Pons (tissue), 1 donor: Measurements from ENCODE around the gene MAN2B1.
"Not testable (repeated sequence)": the region's sequence is repeated elsewhere in the genome, so short reads cannot be mapped to it uniquely, and the experiment has no call there.

ENCODE experiments used
- DNase-seq: peaks from one replicate; pipeline ENCODE4 v3.0.0-alpha.2; 2016; ENCODE audit warnings: low spot score

MAN2B1 gene

GRCh38 chr19:12689012-12689411 is 22.5 kb upstream of the MAN2B1 start:
- no peak for DNase-seq

DNA sequence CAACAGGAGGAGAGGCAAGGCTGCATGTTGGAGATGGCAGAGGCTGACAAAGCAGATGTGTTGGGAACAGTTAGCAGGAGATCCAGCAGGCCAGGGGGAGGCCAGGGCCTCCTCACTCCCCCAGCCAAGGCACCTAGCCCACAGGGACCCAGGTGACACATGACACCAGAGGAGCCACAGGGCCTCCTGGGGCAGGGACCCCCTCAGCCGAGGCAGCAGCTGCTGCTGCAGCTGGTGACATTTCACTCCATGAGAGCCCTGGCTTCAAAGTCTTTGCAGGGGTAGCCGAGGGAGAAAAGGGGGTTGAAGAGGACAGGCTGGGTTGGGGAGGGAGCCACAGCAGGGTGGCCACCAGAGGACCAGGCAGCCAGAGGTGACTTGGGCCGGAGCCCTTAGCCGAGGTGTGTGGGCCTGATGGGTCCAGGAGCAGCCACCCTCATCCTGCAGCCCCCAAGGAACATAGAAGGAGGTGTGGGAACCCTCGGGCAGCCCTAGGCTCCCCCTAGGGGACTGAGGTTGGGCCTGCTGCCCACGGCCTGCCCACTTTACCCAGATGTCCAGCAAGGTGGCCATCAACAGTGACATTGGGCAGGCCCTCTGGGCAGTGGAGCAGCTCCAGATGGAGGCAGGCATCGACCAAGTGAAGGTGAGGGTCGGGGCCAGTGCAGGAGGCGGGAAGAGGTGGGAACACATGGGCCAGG is 21.1 kb upstream of the MAN2B1 start, which contains the start of gene GNG14:
Gene GNG14, plus strand, starts transcription at position 503 of the 701 bp plus-strand sequence. Its CDS starts 51 bp downstream, at position 554.
- no peak for DNase-seq

DNA sequence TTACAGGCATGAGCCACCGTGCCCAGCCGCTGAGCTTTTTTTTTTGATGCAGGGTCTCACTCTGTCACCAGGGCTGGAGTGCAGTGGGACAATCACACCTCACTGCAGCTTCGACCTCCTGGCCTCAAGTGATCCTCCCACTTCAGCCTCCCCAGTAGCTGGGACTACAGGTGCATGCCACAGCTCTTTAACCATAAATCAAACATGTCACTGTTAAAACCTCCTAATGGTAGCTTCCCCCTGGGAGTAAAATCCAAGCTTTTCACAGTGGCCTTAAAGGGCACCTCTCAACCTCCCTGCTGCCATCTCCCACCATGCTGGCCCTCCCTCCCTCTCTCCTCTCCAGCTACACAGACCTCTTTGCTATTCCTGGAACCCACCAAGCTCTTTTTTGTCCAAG is 19.3 kb upstream of the MAN2B1 start:
- no peak for DNase-seq

GRCh38 chr19:12681074-12681987 is 14.8 kb upstream of the MAN2B1 start, which contains the start of gene DHPS:
DHPS (minus strand) TSS chr19:12681880; CDS start chr19:12681766, 114 bp downstream.
- peak; percentile 95 for DNase-seq

DNA sequence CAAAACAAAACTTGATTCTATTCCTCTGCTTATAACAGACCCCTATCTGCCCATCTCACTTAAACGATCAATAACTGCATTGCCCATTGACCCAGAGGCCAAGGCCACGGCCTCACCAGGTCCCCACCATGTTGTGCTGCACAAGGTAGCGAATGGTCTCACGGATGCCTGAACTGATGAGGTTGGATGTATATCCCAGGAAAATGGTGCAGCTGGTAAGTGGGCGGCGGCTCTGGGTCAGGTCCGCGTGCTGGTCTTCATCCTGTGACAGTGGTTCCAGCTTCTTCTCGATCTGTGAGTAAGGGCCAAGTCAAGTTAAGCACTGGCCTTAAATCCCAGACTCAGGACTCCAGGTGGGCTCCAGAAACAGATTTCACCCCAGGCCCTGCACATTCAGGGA is 13.5 kb upstream of the MAN2B1 start:
- DNase-seq = no peak

DNA sequence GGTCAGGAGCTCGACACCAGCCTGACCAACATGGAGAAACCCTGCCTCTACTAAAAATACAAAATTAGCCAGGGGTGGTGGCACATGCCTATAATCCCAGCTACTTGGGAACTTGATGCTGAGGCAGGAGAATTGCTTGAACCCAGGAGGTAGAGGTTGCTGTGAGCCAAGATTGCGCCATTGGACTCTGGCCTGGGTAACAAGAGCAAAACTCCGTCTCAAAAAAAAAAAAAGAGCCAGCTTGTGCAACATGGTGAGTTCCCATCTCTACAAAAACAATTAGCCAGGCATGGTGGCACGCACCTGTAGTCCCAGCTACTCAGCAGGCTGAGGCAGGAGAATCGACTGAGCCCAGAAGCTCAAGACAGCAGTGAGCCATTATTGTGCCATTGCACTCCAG is 11.5 kb upstream of the MAN2B1 start:
- DNase-seq = not testable (repeated sequence)

- DNase-seq = no peak
Observed at GRCh38 chr19:12676928-12677327, 10.4 kb upstream of the MAN2B1 start.

GRCh38 chr19:12676384-12676792 is 9.8 kb upstream of the MAN2B1 start:
- peak; percentile 64 for DNase-seq

- no peak for DNase-seq
Observed at GRCh38 chr19:12675940-12676339, 9.4 kb upstream of the MAN2B1 start.

GRCh38 chr19:12675399-12675798 is 8.9 kb upstream of the MAN2B1 start:
- no peak for DNase-seq

DNA sequence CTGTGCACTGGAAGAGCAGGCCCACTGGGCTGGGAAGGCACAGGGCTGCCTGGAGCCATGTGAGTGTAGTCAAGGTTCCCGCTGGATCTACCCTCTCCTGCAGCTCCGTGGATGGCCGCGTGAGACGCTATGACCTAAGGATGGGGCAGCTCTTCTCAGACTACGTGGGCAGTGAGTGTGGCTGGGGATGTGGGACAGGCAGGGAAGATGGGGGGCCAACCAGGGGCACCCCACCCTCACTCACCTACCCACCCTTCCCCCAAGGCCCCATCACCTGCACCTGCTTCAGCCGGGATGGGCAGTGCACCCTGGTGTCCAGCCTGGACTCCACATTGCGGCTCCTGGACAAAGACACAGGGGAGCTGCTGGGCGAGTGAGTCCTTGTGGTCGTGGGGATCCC is 6.2 kb upstream of the MAN2B1 start:
- DNase-seq = no peak

- no peak for DNase-seq
Observed at GRCh38 chr19:12670159-12670928, 3.8 kb upstream of the MAN2B1 start.

DNA sequence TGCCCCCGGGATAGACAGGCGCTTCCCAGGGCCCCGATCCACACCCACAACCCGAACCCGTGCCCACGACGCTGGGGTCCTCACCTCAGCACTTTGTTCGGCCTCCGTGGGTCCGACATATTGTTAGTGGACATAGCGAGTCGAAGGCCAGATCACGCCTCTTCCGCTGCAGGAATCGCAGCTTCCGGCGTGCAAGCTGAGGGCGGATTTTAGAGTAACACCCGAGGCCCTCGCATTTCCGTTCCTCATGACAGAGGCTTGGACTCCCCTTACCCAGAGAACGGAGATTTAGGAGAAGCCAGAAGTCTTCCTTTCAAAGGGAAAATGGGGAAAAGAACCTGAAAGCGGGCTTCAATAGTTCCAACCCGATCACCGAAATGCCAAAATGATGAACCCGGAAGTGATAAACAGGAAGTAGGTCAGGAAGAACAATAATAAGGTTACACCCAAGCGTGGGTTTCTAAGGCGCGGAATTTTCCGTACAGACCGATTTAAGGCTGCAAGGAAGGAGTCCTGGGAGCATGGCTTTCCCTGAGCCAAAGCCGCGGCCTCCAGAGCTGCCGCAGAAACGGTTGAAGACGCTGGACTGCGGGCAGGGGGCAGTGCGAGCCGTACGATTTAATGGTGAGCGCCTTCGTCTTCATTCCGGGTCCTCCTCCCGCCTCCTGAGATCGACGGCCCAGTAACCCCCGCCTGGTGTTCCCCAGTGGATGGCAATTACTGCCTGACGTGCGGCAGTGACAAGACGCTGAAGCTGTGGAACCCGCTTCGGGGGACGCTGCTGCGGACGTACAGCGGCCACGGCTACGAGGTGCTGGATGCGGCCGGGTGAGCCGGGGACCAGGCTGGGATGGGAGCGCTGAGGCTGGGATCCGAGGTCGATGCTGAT is 3.0 kb upstream of the MAN2B1 start:
- peak; percentile 91 for DNase-seq

DNA sequence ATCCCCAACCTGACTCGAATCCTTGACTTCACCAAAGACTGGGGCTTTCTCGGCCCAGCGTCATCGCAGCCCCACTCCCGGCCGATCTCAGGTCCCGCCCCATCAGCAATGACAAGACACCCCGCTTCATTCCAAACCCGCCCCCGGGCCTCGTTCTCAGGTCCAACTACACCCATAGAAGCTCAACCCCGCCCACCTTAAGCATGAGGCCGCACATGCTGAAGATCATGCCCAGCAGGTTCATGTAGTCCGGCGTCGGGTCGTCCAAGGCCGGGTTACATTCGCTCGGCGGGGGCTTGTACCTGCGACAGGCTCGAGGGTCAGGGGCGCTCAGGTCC is 2.4 kb upstream of the MAN2B1 start:
- DNase-seq = peak; percentile 36

GRCh38 chr19:12668346-12668745 is 1.8 kb upstream of the MAN2B1 start:
- DNase-seq = no peak

DNA sequence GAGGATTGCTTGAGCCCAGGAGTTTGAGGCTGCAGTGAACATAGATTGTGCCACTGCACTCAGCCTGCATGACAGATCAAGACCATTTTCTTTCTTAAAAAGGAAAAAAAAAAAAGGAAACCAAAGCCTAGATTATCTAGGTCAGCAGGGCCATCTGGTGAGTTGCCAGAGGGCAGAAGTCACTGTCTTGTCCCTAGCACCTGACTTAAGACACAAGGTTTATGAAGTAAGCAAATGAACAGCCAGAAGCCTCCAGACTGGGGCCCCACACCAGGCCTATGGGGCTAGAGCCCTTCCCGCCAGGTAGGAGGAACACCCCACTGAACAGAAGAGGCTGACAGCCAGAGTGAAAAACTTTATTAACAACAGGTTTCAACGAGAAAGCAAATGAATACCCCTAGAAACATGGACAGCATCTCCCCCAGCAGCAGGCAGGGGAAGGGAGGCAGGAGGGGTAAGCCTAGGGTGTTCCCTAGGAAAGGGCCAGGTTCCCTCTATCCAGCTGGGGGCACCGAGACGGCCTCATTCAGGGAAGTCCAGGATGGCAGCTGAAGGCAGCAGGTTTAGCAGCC is 1.3 kb upstream of the MAN2B1 start:
- no peak for DNase-seq

GRCh38 chr19:12665671-12666264 is 774 bp downstream of the MAN2B1 start:
- no peak for DNase-seq

DNA sequence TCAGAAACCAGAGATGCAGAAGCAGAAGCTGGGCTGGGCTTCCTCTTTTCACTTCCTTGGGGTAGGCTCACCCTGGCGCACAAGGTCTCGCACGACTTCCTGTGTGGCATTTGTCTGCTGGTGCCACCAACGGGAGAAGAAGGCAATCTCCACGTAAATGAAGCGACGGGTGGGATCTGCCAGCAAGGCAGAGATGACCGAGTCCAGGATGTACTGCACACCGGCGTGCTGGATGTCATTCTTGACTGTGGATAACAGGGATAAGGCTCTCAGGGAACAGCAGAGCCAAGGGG is 1.3 kb downstream of the MAN2B1 start:
- DNase-seq = peak; percentile 68

DNA sequence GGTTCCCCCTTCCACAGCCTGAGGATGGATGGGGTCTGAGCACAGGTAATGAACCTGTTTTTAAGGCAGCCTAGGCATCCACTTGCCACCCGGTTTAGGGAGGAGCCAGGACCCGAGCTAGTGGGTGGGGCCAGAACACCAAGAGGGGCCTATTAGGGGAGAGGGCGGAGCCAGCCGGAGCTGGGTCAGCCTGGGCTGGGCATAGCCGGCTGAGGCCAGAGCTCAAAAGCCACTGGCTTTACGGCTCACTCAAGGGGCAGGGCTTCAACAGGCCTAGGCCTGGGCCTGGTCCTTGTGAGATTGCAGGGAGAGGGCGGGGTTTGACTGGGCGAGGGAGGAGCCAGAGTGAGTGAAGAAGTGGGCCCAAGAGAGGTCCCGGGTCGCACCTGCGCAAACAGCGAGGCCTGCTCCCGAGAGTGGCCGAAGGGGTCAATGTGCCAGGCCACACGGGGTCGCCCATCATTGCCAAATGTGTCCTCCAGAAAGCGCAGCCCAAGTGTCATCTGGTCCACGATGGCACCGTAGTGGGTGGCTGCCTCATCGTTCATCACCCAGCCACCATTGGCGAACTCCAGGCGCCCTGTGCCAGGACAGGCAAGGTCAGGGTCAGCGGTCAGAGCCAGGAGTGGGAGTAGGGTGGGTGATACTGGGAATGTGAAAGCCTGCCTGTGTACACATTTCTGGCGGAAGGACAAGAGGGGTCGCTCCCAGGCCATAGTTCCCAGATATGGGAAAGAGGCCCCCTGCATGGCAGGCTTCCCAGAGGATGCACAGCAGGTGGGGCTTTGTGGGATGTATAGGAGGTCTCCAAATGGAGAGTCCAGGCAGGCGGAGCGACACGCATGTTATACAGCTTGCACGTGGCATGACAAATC is 1.9 kb downstream of the MAN2B1 start:
- no peak for DNase-seq

DNA sequence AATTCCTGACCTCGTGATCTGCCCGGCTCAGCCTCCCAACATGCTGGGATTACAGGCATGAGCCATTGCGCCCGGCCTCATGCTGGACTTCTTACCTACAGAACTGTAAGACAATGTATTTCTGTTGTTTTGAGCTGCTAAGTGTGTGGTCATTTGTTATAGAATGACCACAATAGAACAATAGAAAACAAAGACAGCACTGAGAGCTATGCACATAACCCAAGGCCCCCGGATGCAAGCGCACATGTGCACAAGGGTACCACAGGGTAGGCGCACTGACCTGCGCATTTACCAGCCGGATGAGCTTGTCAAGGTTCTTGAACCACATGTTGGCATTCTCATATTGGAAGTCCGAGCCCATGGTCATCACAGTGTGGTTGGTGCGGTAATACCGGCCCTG is 5.6 kb downstream of the MAN2B1 start:
- DNase-seq = peak; percentile 79
